Putamen (tissue), 1 donor: ENCODE measurements around the gene STAB1.

Source experiments
- DNase-seq: peaks from one replicate; pipeline ENCODE4 v3.0.0-alpha.2; 2016; ENCODE audit warnings: low spot score

STAB1 gene

GRCh38 chr3:52494886-52495495 is at the start of gene STAB1:
STAB1 (plus strand) TSS chr3:52495338; CDS start chr3:52495414, 76 bp downstream.
- DNase-seq: no peak

- no peak for DNase-seq
Observed at GRCh38 chr3:52446042-52446441, 49.1 kb upstream of the STAB1 start.

GRCh38 chr3:52446631-52447511 is 48.3 kb upstream of the STAB1 start:
- DNase-seq: no peak

GRCh38 chr3:52447512-52448355 is 47.4 kb upstream of the STAB1 start:
- no peak for DNase-seq

GRCh38 chr3:52450489-52451236 is 44.5 kb upstream of the STAB1 start:
- DNase-seq: no peak

GRCh38 chr3:52451237-52452083 is 43.7 kb upstream of the STAB1 start:
- no peak for DNase-seq

GRCh38 chr3:52452126-52452525 is 43.0 kb upstream of the STAB1 start:
- no peak for DNase-seq

- no peak for DNase-seq
Observed at GRCh38 chr3:52452570-52453221, 42.4 kb upstream of the STAB1 start.

- DNase-seq: no peak
Observed at GRCh38 chr3:52453496-52454249, 41.5 kb upstream of the STAB1 start, which contains the start of gene TNNC1. TNNC1 (minus strand) TSS chr3:52454041; CDS start chr3:52454015, 26 bp downstream.

GRCh38 chr3:52454250-52454937 is 40.7 kb upstream of the STAB1 start:
- DNase-seq: no peak

- peak; percentile 10 for DNase-seq
Observed at GRCh38 chr3:52454938-52455282, 40.2 kb upstream of the STAB1 start.

GRCh38 chr3:52455283-52456168 is 39.6 kb upstream of the STAB1 start, which contains the start of gene NISCH:
NISCH (plus strand) TSS chr3:52455604; CDS start chr3:52455642, 38 bp downstream.
- DNase-seq: peak; percentile 84

- DNase-seq: peak; percentile 12
Observed at GRCh38 chr3:52456169-52456799, 38.9 kb upstream of the STAB1 start.

- no peak for DNase-seq
Observed at GRCh38 chr3:52456800-52457183, 38.3 kb upstream of the STAB1 start.

GRCh38 chr3:52458031-52458760 is 36.9 kb upstream of the STAB1 start:
- no peak for DNase-seq

GRCh38 chr3:52458770-52459545 is 36.2 kb upstream of the STAB1 start:
- DNase-seq: no peak
